SK-N-SH (cell line): ENCODE data around the gene EZH1.

Experiments
- CTCF ChIP-seq: fragments of 200-600 bp; sonication (generic); IDR thresholded peaks from 2 replicates; pipeline ENCODE4 v1.6.1; 2017; ENCODE audit warnings: antibody characterized with exemption, mild to moderate bottlenecking, moderate library complexity
- EP300 ChIP-seq, 2 experiments: IDR thresholded peaks; 2 replicates each; pipeline versions ENCODE4 v1.4.0 to v1.6.1; 2012; ENCODE audit warnings: borderline replicate concordance in 1 of 2, low read depth in 1 of 2, low read length in 1 of 2
- FOXM1 ChIP-seq: IDR thresholded peaks from 2 replicates; pipeline ENCODE4 v1.4.0; 2012; ENCODE audit warnings: low read depth, mild to moderate bottlenecking
- MAX ChIP-seq: IDR thresholded peaks from 2 replicates; pipeline ENCODE4 v1.4.0; 2012; ENCODE audit warnings: low read depth
- MXI1 ChIP-seq: IDR thresholded peaks from 2 replicates; pipeline ENCODE4 v1.6.1; 2012; ENCODE audit warnings: mild to moderate bottlenecking, low read depth, low read length, improper control_type of control experiment
- NFIC ChIP-seq: IDR thresholded peaks from 2 replicates; pipeline ENCODE4 v1.4.0; 2012; ENCODE audit warnings: borderline replicate concordance
- NRF1 ChIP-seq: IDR thresholded peaks from 2 replicates; pipeline ENCODE4 v1.6.1; 2012; ENCODE audit warnings: low read depth, mild to moderate bottlenecking, low read length
- POLR2AphosphoS5 ChIP-seq: IDR thresholded peaks from 2 replicates; pipeline ENCODE4 v1.6.1; 2012; ENCODE audit warnings: low read depth, low read length
- RAD21 ChIP-seq: IDR thresholded peaks from 2 replicates; pipeline ENCODE4 v1.6.1; 2012; ENCODE audit warnings: mild to moderate bottlenecking, low read length
- RXRA ChIP-seq: IDR thresholded peaks from 2 replicates; pipeline ENCODE4 v1.4.0; 2012; ENCODE audit warnings: low read depth, mild to moderate bottlenecking, borderline replicate concordance
- SMC3 ChIP-seq: IDR thresholded peaks from 2 replicates; pipeline ENCODE4 v1.6.1; 2012; ENCODE audit warnings: low read depth, low read length, improper control_type of control experiment
- TAF1 ChIP-seq: IDR thresholded peaks from 2 replicates; pipeline ENCODE4 v1.6.1; 2012; ENCODE audit warnings: low read depth, mild to moderate bottlenecking, low read length, moderate library complexity, borderline replicate concordance
- TF ChIP-seq, protein P1 (sequence below): fragments of 150-350 bp; IDR thresholded peaks from 2 replicates; pipeline ENCODE4 v1.6.1; 2016; ENCODE audit warnings: mild to moderate bottlenecking, low read depth, low read length

DNA sequence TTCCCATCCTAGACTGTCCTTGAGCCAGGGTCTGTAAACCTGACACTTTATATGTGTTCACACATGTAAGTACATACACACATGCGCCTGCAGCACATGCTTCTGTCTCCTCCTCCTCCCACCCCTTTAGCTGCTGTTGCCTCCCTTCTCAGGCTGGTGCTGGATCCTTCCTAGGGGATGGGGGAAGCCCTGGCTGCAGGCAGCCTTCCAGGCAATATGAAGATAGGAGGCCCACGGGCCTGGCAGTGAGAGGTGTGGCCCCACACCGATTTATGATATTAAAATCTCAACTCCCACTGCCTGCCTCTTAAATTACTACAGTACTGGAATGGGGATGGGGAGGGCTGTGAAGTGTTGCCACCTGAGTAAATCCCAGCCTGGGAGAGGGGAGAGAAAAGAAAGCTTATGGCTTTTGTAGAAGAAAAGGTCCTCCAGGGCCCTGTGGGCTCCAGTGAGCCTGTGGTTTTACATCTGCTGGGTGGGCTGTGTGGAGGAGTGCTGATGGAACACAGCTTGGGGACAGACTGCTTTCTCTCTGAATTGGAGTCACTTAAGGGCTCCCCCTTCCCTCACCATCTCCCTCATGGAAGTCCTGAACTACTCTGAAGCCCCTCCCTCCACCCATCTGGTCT, 34.6 kb upstream of the EZH1 start:
- no peak for TF ChIP-seq CTCF
- no peak for TF ChIP-seq RAD21
- no peak for TF ChIP-seq NFIC
- no peak for TF ChIP-seq TAF1
- no peak for TF ChIP-seq POLR2AphosphoS5
- TF ChIP-seq NRF1: no peak
- TF ChIP-seq MAX: no peak
- TF ChIP-seq FOXM1: no peak
- no peak for TF ChIP-seq RXRA
- TF ChIP-seq, protein P1, sequence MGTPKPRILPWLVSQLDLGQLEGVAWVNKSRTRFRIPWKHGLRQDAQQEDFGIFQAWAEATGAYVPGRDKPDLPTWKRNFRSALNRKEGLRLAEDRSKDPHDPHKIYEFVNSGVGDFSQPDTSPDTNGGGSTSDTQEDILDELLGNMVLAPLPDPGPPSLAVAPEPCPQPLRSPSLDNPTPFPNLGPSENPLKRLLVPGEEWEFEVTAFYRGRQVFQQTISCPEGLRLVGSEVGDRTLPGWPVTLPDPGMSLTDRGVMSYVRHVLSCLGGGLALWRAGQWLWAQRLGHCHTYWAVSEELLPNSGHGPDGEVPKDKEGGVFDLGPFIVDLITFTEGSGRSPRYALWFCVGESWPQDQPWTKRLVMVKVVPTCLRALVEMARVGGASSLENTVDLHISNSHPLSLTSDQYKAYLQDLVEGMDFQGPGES: no peak
- TF ChIP-seq MXI1: no peak
- TF ChIP-seq EP300 (IDR thresholded peaks at IDR 0.05; ENCODE audit: borderline replicate concordance in 1 of 2, low read depth in 1 of 2, low read length in 1 of 2): no peak
- TF ChIP-seq SMC3: no peak
